ENCODE data around the gene GPR146.

GPR146 gene

GRCh38 chr7:1012004-1012715 is 32.2 kb upstream of the GPR146 start:
- no peak for DNase-seq

GRCh38 chr7:1012716-1013095 is 31.6 kb upstream of the GPR146 start:
- DNase-seq: no peak

GRCh38 chr7:1013581-1013980 is 30.8 kb upstream of the GPR146 start:
- no peak for DNase-seq

- no peak for DNase-seq
Measured at GRCh38 chr7:1014681-1015080, 29.7 kb upstream of the GPR146 start.

GRCh38 chr7:1015196-1016121 is 28.9 kb upstream of the GPR146 start:
- no peak for DNase-seq

- DNase-seq: no peak
Measured at GRCh38 chr7:1016577-1017531, 27.5 kb upstream of the GPR146 start.

- DNase-seq: no peak
Measured at GRCh38 chr7:1017586-1018333, 26.6 kb upstream of the GPR146 start.

GRCh38 chr7:1018334-1018695 is 26.0 kb upstream of the GPR146 start:
- DNase-seq: no peak

GRCh38 chr7:1019255-1019785 is 25.0 kb upstream of the GPR146 start:
- no peak for DNase-seq

- DNase-seq: no peak
Measured at GRCh38 chr7:1019789-1020610, 24.3 kb upstream of the GPR146 start.

- DNase-seq: no peak
Measured at GRCh38 chr7:1020849-1021251, 23.5 kb upstream of the GPR146 start.

GRCh38 chr7:1021366-1021765 is 23.0 kb upstream of the GPR146 start:
- DNase-seq: no peak

- DNase-seq: no peak
Measured at GRCh38 chr7:1021931-1022330, 22.4 kb upstream of the GPR146 start.

- DNase-seq: no peak
Measured at GRCh38 chr7:1022356-1022755, 22.0 kb upstream of the GPR146 start.

GRCh38 chr7:1022801-1023465 is 21.4 kb upstream of the GPR146 start:
- DNase-seq: no peak

GRCh38 chr7:1024331-1024841 is 20.0 kb upstream of the GPR146 start:
- no peak for DNase-seq

GRCh38 chr7:1024876-1025742 is 19.2 kb upstream of the GPR146 start:
- DNase-seq: no peak

- DNase-seq: no peak
Measured at GRCh38 chr7:1025743-1026581, 18.4 kb upstream of the GPR146 start.

Measured in stimulated activated CD4-positive, alpha-beta T cell treated with anti-CD3 and anti-CD28 coated beads, Interleukin-15, amount 100 ng/mL, for 24 hours (primary cell).